K562 (cell line): Measurements from ENCODE around the gene DIAPH1. TPM values are rescaled to one million over a fixed set of nuclear protein-coding genes. Genes with fewer than 3 reads are reported as not detected.

Source experiments
- ATAC-seq: fragments of 200-7000 bp; cut with Tn5 transposase; 3 replicates; pipeline ENCODE4 v1.9.1; 2020; ENCODE audit warnings: moderate library complexity
- BruUV-seq: library from RNA; stranded (reverse); fragments of 400-500 nt; replicated peaks from 2 replicates; lab custom pipeline; 2021; lab: Mats Ljungman, UMichigan
- CTCF ChIA-PET: fragments of 300-600 bp; formaldehyde crosslinking; extraction: SDS; loops from one replicate; lab custom pipeline; 2021; ENCODE audit warnings: low intra/inter-chr PET ratio; lab: Yijun Ruan, JAX
- POLR2A ChIA-PET: fragments of 300-600, 350-650 bp; sonication (Branson Sonifier 250); formaldehyde crosslinking; extraction: SDS; loops from one replicate; lab custom pipeline; 2021; ENCODE audit warnings: antibody characterized with exemption, inconsistent platforms; lab: Yijun Ruan, JAX
- DNase-seq, 4 experiments: peaks; one replicate each; pipeline versions ENCODE4 v3.0.0 to v3.0.0-alpha.2; 2011 to 2018; ENCODE audit warnings: low spot score in 3 of 4, mixed read lengths in 3 of 4; ENCODE audit errors: extremely low read depth in 1 of 4
- FAIRE-seq: peaks from 2 replicates; lab custom pipeline; 2011; peaks lifted over from hg19 to GRCh38; lab: Jason Lieb, UNC
- H2AFZ ChIP-seq: 2 replicates; pipeline ENCODE4 v1.6.0; 2011; ENCODE audit warnings: low read depth, low read length, control low read depth, inconsistent platforms
- H3K27ac ChIP-seq: fragments of 200-600 bp; 3 replicates; pipeline ENCODE4 v1.8.0; 2011; ENCODE audit warnings: low read depth, mild to moderate bottlenecking, control low read depth, inconsistent platforms, low read length, moderate library complexity, mixed read lengths; ENCODE audit errors: extremely low read depth
- H3K27me3 ChIP-seq, 2 experiments: fragments of 300-600 bp in 1 of 2; 2 replicates in 1 of 2; 3 replicates in 1 of 2; pipeline versions ENCODE4 v1.6.0 to v1.8.0; 2011; ENCODE audit warnings: inconsistent platforms in 2 of 2, low read length in 2 of 2, mild to moderate bottlenecking in 1 of 2, mixed read lengths in 1 of 2, moderate library complexity in 1 of 2; ENCODE audit not compliant: control insufficient read depth in 2 of 2, insufficient read depth in 2 of 2
- H3K36me3 ChIP-seq: fragments of 300-600 bp; 3 replicates; pipeline ENCODE4 v1.8.0; 2011; ENCODE audit warnings: mild to moderate bottlenecking, low read length, inconsistent platforms; ENCODE audit not compliant: control insufficient read depth, insufficient read depth
- H3K4me1 ChIP-seq, 2 experiments: fragments of 200-600 bp in 1 of 2; replicated peaks in 1 of 2; 2 replicates in 1 of 2; 3 replicates in 1 of 2; pipeline versions ENCODE4 v1.5.1 to v1.8.0; 2011; ENCODE audit warnings: inconsistent platforms in 2 of 2, low read length in 2 of 2, mild to moderate bottlenecking in 1 of 2, mixed read lengths in 1 of 2, moderate library complexity in 1 of 2; ENCODE audit not compliant: control insufficient read depth in 2 of 2, insufficient read depth in 2 of 2
- H3K4me2 ChIP-seq: 2 replicates; pipeline ENCODE4 v1.6.1; 2011; ENCODE audit warnings: low read length, control low read depth, inconsistent platforms, mixed read lengths; ENCODE audit not compliant: insufficient read depth
- H3K4me3 ChIP-seq: fragments of 200-600 bp; sonication (generic), shearing (Covaris generic); 2 replicates; pipeline ENCODE4 v1.5.1; 2016; ENCODE audit warnings: control low read depth, inconsistent platforms
- H3K79me2 ChIP-seq: fragments of 200-600 bp; 3 replicates; pipeline ENCODE4 v1.8.0; 2011; ENCODE audit warnings: low read length, inconsistent platforms; ENCODE audit not compliant: control insufficient read depth, insufficient read depth
- H3K9ac ChIP-seq, 2 experiments: 2 replicates each; pipeline versions ENCODE4 v1.6.0 to v1.6.1; 2011; ENCODE audit warnings: low read depth in 2 of 2, low read length in 2 of 2, control low read depth in 1 of 2, inconsistent platforms in 1 of 2, mild to moderate bottlenecking in 1 of 2, mixed read lengths in 1 of 2; ENCODE audit not compliant: insufficient read depth in 1 of 2
- H3K9me1 ChIP-seq: one replicate; pipeline ENCODE4 v1.6.0; 2011; ENCODE audit warnings: inconsistent platforms, mild to moderate bottlenecking, low read length, moderate library complexity; ENCODE audit not compliant: control insufficient read depth, insufficient read depth
- H3K9me3 ChIP-seq: replicated peaks from 2 replicates; pipeline ENCODE4 v1.5.1; 2011; ENCODE audit warnings: low read depth, low read length, inconsistent platforms; ENCODE audit not compliant: control insufficient read depth, insufficient read depth
- H4K20me1 ChIP-seq: replicated peaks from 2 replicates; pipeline ENCODE4 v1.6.1; 2011; ENCODE audit warnings: low read length, inconsistent platforms, mixed read lengths; ENCODE audit not compliant: control insufficient read depth, insufficient read depth
- CTCF ChIP-seq, 3 experiments: IDR thresholded peaks in 2 of 3; conservative IDR thresholded peaks in 1 of 3; 2 replicates each; pipeline ENCODE4 v1.5.1; 2011 to 2012; ENCODE audit warnings: low read length in 3 of 3, mild to moderate bottlenecking in 3 of 3, control low read depth in 2 of 3, improper control_type of control experiment in 1 of 3, inconsistent platforms in 1 of 3, low read depth in 1 of 3, mixed read lengths in 1 of 3, moderate library complexity in 1 of 3; ENCODE audit not compliant: insufficient read depth in 2 of 3
- ETV5 ChIP-seq: sonication (generic); formaldehyde crosslinking; IDR thresholded peaks from 2 replicates; pipeline ENCODE4 v1.4.0; 2020; ENCODE audit warnings: low read depth, mild to moderate bottlenecking, missing genetic modification reagents
- EWSR1 ChIP-seq: fragments of 450-650 bp; IDR thresholded peaks from 2 replicates; pipeline ENCODE4 v1.6.1; 2018; ENCODE audit warnings: borderline replicate concordance, mild to moderate bottlenecking, low read depth, moderate library complexity; ENCODE audit not compliant: partially characterized antibody
- FOXM1 ChIP-seq, 2 experiments: fragments of 450-650 bp in 1 of 2; sonication (generic) in 1 of 2; formaldehyde crosslinking in 1 of 2; IDR thresholded peaks; 2 replicates each; pipeline versions ENCODE4 v1.6.1 to v1.9.0; 2017 to 2022; ENCODE audit warnings: low read depth in 2 of 2, mild to moderate bottlenecking in 2 of 2, missing genetic modification reagents in 1 of 2, moderate library complexity in 1 of 2
- ZEB2 ChIP-seq: fragments of 450-650 bp; IDR thresholded peaks from 2 replicates; pipeline ENCODE4 v1.6.1; 2016
- ZFP30 ChIP-seq: fragments of 250-450 bp; sonication (Bioruptor Pico); IDR thresholded peaks from 2 replicates; pipeline ENCODE4 v1.8.0; 2022; ENCODE audit warnings: moderate library complexity, mild to moderate bottlenecking, inconsistent platforms, borderline replicate concordance
- WGBS: fragments of 100-300 bp; shearing (Covaris generic); methylation state at CpG from one replicate; pipeline ENCODE4 v1.1.6; 2016; ENCODE audit warnings: low coverage, mixed read lengths; ENCODE audit not compliant: insufficient coverage; ENCODE audit errors: missing lambda C conversion rate; 5-methylcytosine and 5-hydroxymethylcytosine counted together
- in situ Hi-C: fragments of 300-500 bp; cut with MboI; formaldehyde crosslinking; loops from 4 replicates; pipeline ENCODE4 v1.15.0; 2018; ENCODE audit warnings: inconsistent platforms, mixed read lengths
- intact Hi-C: fragments of 100-400 bp; cut with micrococcal nuclease; formaldehyde crosslinking; loops from 2 replicates; pipeline ENCODE4 v1.14.2; 2022
- polyA plus RNA-seq, 8 experiments: library from polyadenylated mRNA; depleted of rRNA in 4 of 8; stranded (reverse) in 5 of 8; unstranded in 3 of 8; fragments of >200 nt; fragmentation: Nextera tagmentation in 2 of 8; fragmentation: Illumina TruSeq in 1 of 8; extraction: Ambion mirVana in 2 of 8; extraction: Trizol in 1 of 8; gene quantifications; 2 replicates each; pipeline versions ENCODE4 v1.2.1 to v1.2.3, GENCODE V29; 2011 to 2014; ENCODE audit warnings: inconsistent platforms in 1 of 8, missing spikeins in 1 of 8
- total RNA-seq, 7 experiments: library from RNA; depleted of rRNA in 6 of 7; stranded (reverse); fragments of >200 nt in 6 of 7; fragmentation: Illumina TruSeq in 2 of 7; extraction: Trizol in 2 of 7; gene quantifications; 2 replicates each; pipeline versions ENCODE4 v1.2.1 to v1.2.3, GENCODE V29; 2011 to 2021; ENCODE audit warnings: low replicate concordance in 1 of 7

DIAPH1 gene
- total and polyA plus RNA-seq, 9 of the 15 experiments (the other 6 are each of a cell fraction or from before 2014, with no cell fraction given): 60.8 to 328 (median 97.8) TPM

GRCh38 chr5:141478321-141478945 is 140.4 kb downstream of the DIAPH1 start:
- POLR2A ChIA-PET: no interaction called here

More at GRCh38 chr5:141478321-141478945, 140.4 kb downstream of the DIAPH1 start:
- Histone ChIP-seq H4K20me1 (no peaks in the 10 kb centered on the region; the same call in 1 of the 2 replicates), H3K4me2 (no peak overlapping the region), H3K4me3 (no peak overlapping the region), H3K9me1 (no peaks in the 10 kb centered on the region), H3K27me3 (peaks cover 20 to 32% of the 10 kb centered on the region in 2 experiments; a peak in 4 of 5 replicates), H3K9ac (no peak overlapping the region), H2AFZ (no peak overlapping the region), H3K4me1 (peaks cover 0 to 14% of the 10 kb centered on the region in 2 experiments; a peak in 1 of 5 replicates), H3K9me3 (no peaks in the 10 kb centered on the region), H3K79me2 (no peaks in the 10 kb centered on the region), H3K27ac (no peak overlapping the region), H3K36me3 (no peaks in the 10 kb centered on the region)
- intact Hi-C loops: no loop called here
- peak in 1 of 4 experiments; percentile 7 for DNase-seq
- TF ChIP-seq ZEB2 (peak; percentile 92), ETV5 (no peak), CTCF (IDR thresholded peaks at IDR 0.05 in 2 of 3, conservative IDR thresholded peaks at IDR 0.05 in 1 of 3; ENCODE audit: insufficient read depth in 2 of 3, low read depth in 1 of 3, low read length in 3 of 3) (0 out of 6 replicates have a peak, but pooled peaks of 1 of the 3 experiments have one; percentile 24), ZFP30 (CRISPR knock-in tag) (no peak), FOXM1 (IDR thresholded peaks at IDR 0.05; ENCODE audit: low read depth) (no peak), FOXM1 (CRISPR knock-in tag; IDR thresholded peaks at IDR 0.05; ENCODE audit: low read depth) (no peak), EWSR1 (no peak)
- FAIRE-seq: no peak
- CTCF ChIA-PET: no interaction called here
- 12% methylated on average over 20 of the region's 20 CpGs for WGBS
- in situ Hi-C loops: no loop called here
- ATAC-seq: no peak
- BruUV-seq: no TSS peak
